Sigmoid colon (tissue), 3 donors: ENCODE results near the gene MCEE.
A peak's percentile ranks its signal among the peaks of the same experiment; 100 is the strongest.

Source experiments
- POLR2A ChIP-seq, 2 donors: fragments of 450-650 bp; IDR thresholded peaks; one replicate each; pipeline ENCODE4 v1.6.1; 2016; ENCODE audit warnings: antibody characterized with exemption in 2 of 2, mild to moderate bottlenecking in 2 of 2, moderate library complexity in 2 of 2
- TF ChIP-seq, protein P1 (sequence below), 4 experiments: fragments of 450-650 bp in 3 of 4; fragments of 200-600 bp in 1 of 4; IDR thresholded peaks; one replicate each; pipeline ENCODE4 v1.5.1; 2016 to 2019; ENCODE audit warnings: antibody characterized with exemption in 4 of 4, mild to moderate bottlenecking in 3 of 4, moderate library complexity in 2 of 4

DNA sequence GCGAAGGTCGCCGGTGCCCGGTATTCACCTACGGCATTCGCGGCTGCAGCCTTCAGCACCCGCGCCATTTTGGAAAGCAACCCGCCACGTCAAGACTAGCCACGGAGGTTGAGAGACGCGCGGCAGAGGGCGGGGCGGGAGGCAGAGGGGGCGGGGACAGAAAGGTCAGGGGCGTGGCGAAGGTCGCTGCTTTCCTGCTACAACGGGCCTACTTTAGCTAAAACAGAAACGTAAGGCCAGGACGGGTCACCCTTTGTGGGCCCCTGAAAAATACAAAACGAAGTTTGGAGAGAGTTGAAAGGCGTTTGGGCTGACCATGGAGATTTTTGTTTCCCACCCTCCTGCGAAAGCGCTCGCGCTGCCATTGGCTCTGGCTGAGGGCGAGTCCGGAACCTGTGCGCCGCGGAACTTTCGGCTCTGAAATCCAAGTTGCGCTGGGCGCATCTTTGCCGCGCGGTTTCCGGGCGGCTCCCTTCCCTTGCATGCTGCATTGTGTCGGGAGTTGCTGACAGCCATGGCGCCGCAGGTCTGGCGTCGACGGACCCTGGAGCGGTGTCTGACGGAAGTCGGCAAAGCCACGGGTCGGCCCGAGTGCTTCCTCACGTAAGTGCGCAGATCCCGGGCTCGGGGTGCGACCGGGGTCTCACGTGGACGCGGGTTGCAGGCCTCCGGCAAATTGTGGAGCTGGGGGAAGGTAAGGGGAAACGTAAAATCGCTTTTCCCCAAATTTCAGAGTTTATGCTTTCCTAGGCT, at the start of gene MCEE, which contains the start of gene MPHOSPH10:
- TF ChIP-seq, protein P1, sequence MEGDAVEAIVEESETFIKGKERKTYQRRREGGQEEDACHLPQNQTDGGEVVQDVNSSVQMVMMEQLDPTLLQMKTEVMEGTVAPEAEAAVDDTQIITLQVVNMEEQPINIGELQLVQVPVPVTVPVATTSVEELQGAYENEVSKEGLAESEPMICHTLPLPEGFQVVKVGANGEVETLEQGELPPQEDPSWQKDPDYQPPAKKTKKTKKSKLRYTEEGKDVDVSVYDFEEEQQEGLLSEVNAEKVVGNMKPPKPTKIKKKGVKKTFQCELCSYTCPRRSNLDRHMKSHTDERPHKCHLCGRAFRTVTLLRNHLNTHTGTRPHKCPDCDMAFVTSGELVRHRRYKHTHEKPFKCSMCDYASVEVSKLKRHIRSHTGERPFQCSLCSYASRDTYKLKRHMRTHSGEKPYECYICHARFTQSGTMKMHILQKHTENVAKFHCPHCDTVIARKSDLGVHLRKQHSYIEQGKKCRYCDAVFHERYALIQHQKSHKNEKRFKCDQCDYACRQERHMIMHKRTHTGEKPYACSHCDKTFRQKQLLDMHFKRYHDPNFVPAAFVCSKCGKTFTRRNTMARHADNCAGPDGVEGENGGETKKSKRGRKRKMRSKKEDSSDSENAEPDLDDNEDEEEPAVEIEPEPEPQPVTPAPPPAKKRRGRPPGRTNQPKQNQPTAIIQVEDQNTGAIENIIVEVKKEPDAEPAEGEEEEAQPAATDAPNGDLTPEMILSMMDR (IDR thresholded peaks at IDR 0.05), result no peak
- TF ChIP-seq POLR2A (IDR thresholded peaks at IDR 0.05), result peak; percentile 29 to 52
